Neural cell (in vitro differentiated cells): ENCODE results near the gene ZNF680. TPM values are rescaled to one million over a fixed set of nuclear protein-coding genes. Genes with fewer than 3 reads are reported as not detected.

Experiments
- H2AFZ ChIP-seq: fragments of 200-600, 300-800 bp; sonication (generic), shearing (Covaris generic); 2 replicates; pipeline ENCODE4 v1.6.0; 2014; ENCODE audit warnings: low read depth, mild to moderate bottlenecking, antibody characterized with exemption, low read length, moderate library complexity
- H3F3A ChIP-seq: fragments of 200-600 bp; shearing (Covaris generic); 2 replicates; pipeline ENCODE4 v1.6.1; 2016; ENCODE audit warnings: mild to moderate bottlenecking, moderate library complexity, mixed read lengths, antibody characterized with exemption, low read length; ENCODE audit not compliant: insufficient read depth, poor library complexity, severe bottlenecking
- H3K27ac ChIP-seq: fragments of 200-600, 300-800 bp; sonication (generic), shearing (Covaris generic); 2 replicates; pipeline ENCODE4 v1.5.1; 2014; ENCODE audit warnings: mild to moderate bottlenecking, low read length, moderate library complexity
- H3K27me3 ChIP-seq: fragments of 300-800, 200-600 bp; sonication (generic), shearing (Covaris generic); 2 replicates; pipeline ENCODE4 v1.6.0; 2014; ENCODE audit warnings: mild to moderate bottlenecking, low read depth, low read length, moderate library complexity; ENCODE audit not compliant: insufficient read depth
- H3K36me3 ChIP-seq: fragments of 300-800, 200-600 bp; sonication (generic), shearing (Covaris generic); 2 replicates; pipeline ENCODE4 v1.5.1; 2014; ENCODE audit warnings: mild to moderate bottlenecking, antibody characterized with exemption, low read length, moderate library complexity; ENCODE audit not compliant: insufficient read depth
- H3K4me2 ChIP-seq: fragments of 300-800, 200-600 bp; sonication (generic), shearing (Covaris generic); 2 replicates; pipeline ENCODE4 v1.6.0; 2014; ENCODE audit warnings: mild to moderate bottlenecking, low read length
- H3K4me3 ChIP-seq: fragments of 300-800, 200-600 bp; sonication (generic), shearing (Covaris generic); 2 replicates; pipeline ENCODE4 v1.5.1; 2014; ENCODE audit warnings: mild to moderate bottlenecking, low read length, moderate library complexity
- H3K79me2 ChIP-seq: fragments of 200-600 bp; shearing (Covaris generic); replicated peaks from 2 replicates; pipeline ENCODE4 v1.6.0; 2014; ENCODE audit warnings: mild to moderate bottlenecking, low read length, moderate library complexity; ENCODE audit not compliant: insufficient read depth
- H3K9ac ChIP-seq: fragments of 300-800, 200-600 bp; sonication (generic), shearing (Covaris generic); 2 replicates; pipeline ENCODE4 v1.6.1; 2016; ENCODE audit warnings: mild to moderate bottlenecking, low read length, mixed read lengths
- H3K9me2 ChIP-seq: fragments of 200-600 bp; shearing (Covaris generic); 2 replicates; pipeline ENCODE4 v1.6.1; 2016; ENCODE audit warnings: mild to moderate bottlenecking, low read length, mixed read lengths; ENCODE audit not compliant: insufficient read depth
- H3K9me3 ChIP-seq: fragments of 200-600, 300-800 bp; sonication (generic), shearing (Covaris generic); 2 replicates; pipeline ENCODE4 v1.6.1; 2016; ENCODE audit warnings: mild to moderate bottlenecking, mixed run types, low read length, moderate library complexity, mixed read lengths
- H4K20me1 ChIP-seq: fragments of 200-600 bp; shearing (Covaris generic); 2 replicates; pipeline ENCODE4 v1.6.1; 2016; ENCODE audit warnings: mild to moderate bottlenecking, mixed run types; ENCODE audit not compliant: insufficient read depth
- CTCF ChIP-seq: fragments of 450-650 bp; IDR thresholded peaks from 2 replicates; pipeline ENCODE4 v1.5.1; 2014; ENCODE audit warnings: antibody characterized with exemption, mild to moderate bottlenecking, moderate library complexity; ENCODE audit not compliant: poor library complexity, severe bottlenecking
- EP300 ChIP-seq: fragments of 450-650 bp; conservative IDR thresholded peaks from 2 replicates; pipeline ENCODE4 v1.6.1; 2014; ENCODE audit warnings: antibody characterized with exemption, mild to moderate bottlenecking, moderate library complexity; ENCODE audit not compliant: poor library complexity, severe bottlenecking
- EZH2 ChIP-seq: fragments of 200-600, 300-800 bp; shearing (Covaris generic), sonication (generic); IDR thresholded peaks from 2 replicates; pipeline ENCODE4 v1.6.1; 2014; ENCODE audit warnings: antibody characterized with exemption, low read length, borderline replicate concordance, mild to moderate bottlenecking; ENCODE audit not compliant: insufficient read depth, poor library complexity, severe bottlenecking
- MXI1 ChIP-seq: fragments of 450-650 bp; conservative IDR thresholded peaks from 2 replicates; pipeline ENCODE4 v1.6.1; 2014; ENCODE audit warnings: antibody characterized with exemption, mild to moderate bottlenecking; ENCODE audit not compliant: poor library complexity, severe bottlenecking
- POLR2AphosphoS5 ChIP-seq: IDR thresholded peaks from 2 replicates; pipeline ENCODE4 v1.6.1; 2012
- RAD21 ChIP-seq: fragments of 450-650 bp; conservative IDR thresholded peaks from 2 replicates; pipeline ENCODE4 v1.6.1; 2014; ENCODE audit warnings: antibody characterized with exemption, mild to moderate bottlenecking, moderate library complexity
- REST ChIP-seq: IDR thresholded peaks from 2 replicates; pipeline ENCODE4 v1.6.1; 2012; ENCODE audit warnings: borderline replicate concordance
- SMC3 ChIP-seq: fragments of 450-650 bp; conservative IDR thresholded peaks from 2 replicates; pipeline ENCODE4 v1.6.1; 2014; ENCODE audit warnings: antibody characterized with exemption, mild to moderate bottlenecking, moderate library complexity; ENCODE audit not compliant: poor library complexity
- TAF1 ChIP-seq: IDR thresholded peaks from 2 replicates; pipeline ENCODE4 v1.6.1; 2012; ENCODE audit warnings: low read depth
- polyA plus RNA-seq: library from polyadenylated mRNA; depleted of rRNA; stranded (reverse); fragments of >200 nt; gene quantifications from 2 replicates; pipeline ENCODE4 v1.2.3, GENCODE V29; 2014

The ZNF680 gene
- polyA plus RNA-seq, 1 donor from 2014 or later: 0.32 TPM

- peaks cover 15% of the 10 kb centered on the region for H3K9me3 ChIP-seq
- no peaks in the 10 kb centered on the region for H3K9me2 ChIP-seq
Observed at GRCh38 chr7:64611717-64612116, 48.8 kb upstream of the ZNF680 start.

GRCh38 chr7:64610997-64611396 lies 48.1 kb upstream of the ZNF680 start:
- no peaks in the 10 kb centered on the region for H3K79me2 ChIP-seq
- no peak overlapping the region for H2AFZ ChIP-seq
- H3K27ac ChIP-seq: no peak overlapping the region
- no peak overlapping the region for H3K9ac ChIP-seq
- H3K9me3 ChIP-seq: peaks cover 12% of the 10 kb centered on the region
- no peaks in the 10 kb centered on the region for H3K27me3 ChIP-seq
- H3K4me2 ChIP-seq: no peak overlapping the region
- no peaks in the 10 kb centered on the region for H3F3A ChIP-seq
- H3K4me3 ChIP-seq: no peak overlapping the region
- H4K20me1 ChIP-seq: no peaks in the 10 kb centered on the region
- no peaks in the 10 kb centered on the region for H3K36me3 ChIP-seq
- H3K9me2 ChIP-seq: no peaks in the 10 kb centered on the region
- TF ChIP-seq REST: no peak
- TF ChIP-seq MXI1: no peak
- TF ChIP-seq POLR2AphosphoS5: no peak
- TF ChIP-seq TAF1: no peak
- TF ChIP-seq SMC3: no peak
- TF ChIP-seq CTCF: no peak
- no peak for TF ChIP-seq EP300

More at GRCh38 chr7:64611717-64612116, 48.8 kb upstream of the ZNF680 start:
- no peaks in the 10 kb centered on the region for H3F3A ChIP-seq
- no peak overlapping the region for H3K9ac ChIP-seq
- H3K27ac ChIP-seq: no peak overlapping the region
- H3K36me3 ChIP-seq: no peaks in the 10 kb centered on the region
- H3K4me3 ChIP-seq: no peak overlapping the region
- H3K27me3 ChIP-seq: no peaks in the 10 kb centered on the region
- no peak for TF ChIP-seq EP300
- no peak for TF ChIP-seq POLR2AphosphoS5
- TF ChIP-seq RAD21: no peak
- TF ChIP-seq CTCF: no peak
- no peak for TF ChIP-seq EZH2
- TF ChIP-seq SMC3: no peak
- TF ChIP-seq MXI1: no peak
- no peak for TF ChIP-seq REST
- no peak for TF ChIP-seq TAF1
- no peaks in the 10 kb centered on the region for H3K79me2 ChIP-seq
- H4K20me1 ChIP-seq: no peaks in the 10 kb centered on the region
- H3K4me2 ChIP-seq: no peak overlapping the region
- H2AFZ ChIP-seq: no peak overlapping the region
